ENCODE measurements around the gene BRAT1. TPM values are rescaled to one million over a fixed set of nuclear protein-coding genes. Genes with fewer than 3 reads are reported as not detected.
A peak's percentile ranks its signal among the peaks of the same experiment; 100 is the strongest.

BRAT1 gene
- total and polyA plus RNA-seq, 4 experiments from 2014 or later = 24.2 to 42.4 (median 39.2) TPM

- Histone ChIP-seq H3K27ac (ENCODE audit: low read depth, low read length) (no peak overlapping the region), H3K4me3 (ENCODE audit: low read length in 2 of 2) (no peak overlapping the region), H3K36me3 (ENCODE audit: insufficient read depth, low read length) (no peaks in the 10 kb centered on the region), H3K27me3 (ENCODE audit: insufficient read depth, low read length) (no peaks in the 10 kb centered on the region), H3K4me1 (ENCODE audit: insufficient read depth, low read length) (no peaks in the 10 kb centered on the region), H3K9me3 (ENCODE audit: control insufficient read depth in 1 of 2, low read length in 2 of 2) (no peaks in the 10 kb centered on the region)
- H3K27ac Mint-ChIP-seq = no peak overlapping the region
- H3K27me3 Mint-ChIP-seq = no peaks in the 10 kb centered on the region
- no peaks in the 10 kb centered on the region for H3K9me3 Mint-ChIP-seq
- DNase-seq = no peak
- intact Hi-C loops (cut with micrococcal nuclease) = no loop called here
- H3K36me3 Mint-ChIP-seq = peaks cover 5 to 11% of the 10 kb centered on the region in 2 donors
- H3K4me3 Mint-ChIP-seq = no peak overlapping the region
- POLR2A ChIA-PET (ENCODE audit: partially characterized antibody) = no interaction called here
- CTCF ChIA-PET (ENCODE audit: partially characterized antibody) = no interaction called here
- no peaks in the 10 kb centered on the region for H3K4me1 Mint-ChIP-seq
Measured at GRCh38 chr7:2582006-2582735, 26.8 kb upstream of the BRAT1 start.

- Mint-ChIP-seq H3K4me1 (no peaks in the 10 kb centered on the region), H3K4me3 (no peak overlapping the region), H3K36me3 (peaks cover 6 to 9% of the 10 kb centered on the region in 2 donors), H3K27ac (peak overlapping the region in 1 of 7 donors; percentile 57), H3K9me3 (no peaks in the 10 kb centered on the region), H3K27me3 (no peaks in the 10 kb centered on the region)
- H3K9me3 ChIP-seq (ENCODE audit: control insufficient read depth in 1 of 2, low read length in 2 of 2) = no peaks in the 10 kb centered on the region
- no peaks in the 10 kb centered on the region for H3K4me1 ChIP-seq (ENCODE audit: insufficient read depth, low read length)
- no peaks in the 10 kb centered on the region for H3K36me3 ChIP-seq (ENCODE audit: insufficient read depth, low read length)
- CTCF ChIA-PET (ENCODE audit: partially characterized antibody) = no interaction called here
- intact Hi-C loops (cut with micrococcal nuclease) = no loop called here
- no peak overlapping the region for H3K27ac ChIP-seq (ENCODE audit: low read depth, low read length)
- DNase-seq = no peak
- no peaks in the 10 kb centered on the region for H3K27me3 ChIP-seq (ENCODE audit: insufficient read depth, low read length)
- POLR2A ChIA-PET (ENCODE audit: partially characterized antibody) = no interaction called here
- no peak overlapping the region for H3K4me3 ChIP-seq (ENCODE audit: low read length in 2 of 2)
Measured at GRCh38 chr7:2580636-2581035, 25.3 kb upstream of the BRAT1 start.

GRCh38 chr7:2577914-2578680, 22.8 kb upstream of the BRAT1 start:
- no peak overlapping the region for H3K4me3 ChIP-seq (ENCODE audit: low read length in 2 of 2)
- intact Hi-C loops (cut with micrococcal nuclease) = no loop called here
- peak overlapping the region in 1 of 7 donors; percentile 47 for H3K27ac Mint-ChIP-seq
- H3K36me3 ChIP-seq (ENCODE audit: insufficient read depth, low read length) = no peaks in the 10 kb centered on the region
- H3K4me1 ChIP-seq (ENCODE audit: insufficient read depth, low read length) = no peaks in the 10 kb centered on the region
- no peaks in the 10 kb centered on the region for H3K9me3 ChIP-seq (ENCODE audit: control insufficient read depth in 1 of 2, low read length in 2 of 2)
- H3K9me3 Mint-ChIP-seq = no peaks in the 10 kb centered on the region
- H3K36me3 Mint-ChIP-seq = peaks cover 9 to 16% of the 10 kb centered on the region in 2 donors
- H3K27me3 Mint-ChIP-seq = no peaks in the 10 kb centered on the region
- CTCF ChIA-PET (ENCODE audit: partially characterized antibody) = no interaction called here
- peaks cover 0 to 1% (median under 1%) of the 10 kb centered on the region in 4 donors for H3K4me1 Mint-ChIP-seq
- H3K27me3 ChIP-seq (ENCODE audit: insufficient read depth, low read length) = no peaks in the 10 kb centered on the region
- H3K4me3 Mint-ChIP-seq = no peak overlapping the region
- no peak overlapping the region for H3K27ac ChIP-seq (ENCODE audit: low read depth, low read length)
- no peak for DNase-seq
- POLR2A ChIA-PET (ENCODE audit: partially characterized antibody) = no interaction called here

GRCh38 chr7:2576742-2577491, 21.6 kb upstream of the BRAT1 start:
- Mint-ChIP-seq H3K36me3 (peaks cover 10 to 11% of the 10 kb centered on the region in 2 donors), H3K27me3 (no peaks in the 10 kb centered on the region), H3K4me1 (peaks cover 0 to 1% (median under 1%) of the 10 kb centered on the region in 4 donors), H3K27ac (peak overlapping the region in 1 of 7 donors; percentile 42), H3K9me3 (no peaks in the 10 kb centered on the region), H3K4me3 (no peak overlapping the region)
- ChIA-PET CTCF (ENCODE audit: partially characterized antibody) (no interaction called here), POLR2A (ENCODE audit: partially characterized antibody) (no interaction called here)
- no peak for DNase-seq
- Histone ChIP-seq H3K4me3 (ENCODE audit: low read length in 2 of 2) (no peak overlapping the region), H3K9me3 (ENCODE audit: control insufficient read depth in 1 of 2, low read length in 2 of 2) (no peaks in the 10 kb centered on the region), H3K36me3 (ENCODE audit: insufficient read depth, low read length) (no peaks in the 10 kb centered on the region), H3K4me1 (ENCODE audit: insufficient read depth, low read length) (no peaks in the 10 kb centered on the region), H3K27me3 (ENCODE audit: insufficient read depth, low read length) (no peaks in the 10 kb centered on the region), H3K27ac (ENCODE audit: low read depth, low read length) (no peak overlapping the region)
- intact Hi-C loops (cut with micrococcal nuclease) = no loop called here

GRCh38 chr7:2575733-2576340, 20.5 kb upstream of the BRAT1 start:
- intact Hi-C loops (cut with micrococcal nuclease) = no loop called here
- no peak overlapping the region for H3K4me3 ChIP-seq (ENCODE audit: low read length in 2 of 2)

GRCh38 chr7:2575046-2575732, 19.9 kb upstream of the BRAT1 start:
- H3K36me3 Mint-ChIP-seq = peaks cover 10 to 11% of the 10 kb centered on the region in 2 donors
- H3K4me1 Mint-ChIP-seq = peaks cover 0 to 1% (median under 1%) of the 10 kb centered on the region in 4 donors
- DNase-seq = no peak
- Histone ChIP-seq H3K9me3 (ENCODE audit: control insufficient read depth in 1 of 2, low read length in 2 of 2) (no peaks in the 10 kb centered on the region), H3K36me3 (ENCODE audit: insufficient read depth, low read length) (no peaks in the 10 kb centered on the region), H3K27ac (ENCODE audit: low read depth, low read length) (no peak overlapping the region), H3K4me1 (ENCODE audit: insufficient read depth, low read length) (no peaks in the 10 kb centered on the region), H3K4me3 (ENCODE audit: low read length in 2 of 2) (no peak overlapping the region), H3K27me3 (ENCODE audit: insufficient read depth, low read length) (no peaks in the 10 kb centered on the region)
- CTCF ChIA-PET (ENCODE audit: partially characterized antibody) = no interaction called here
- intact Hi-C loops (cut with micrococcal nuclease) = no loop called here
- H3K27ac Mint-ChIP-seq = peak overlapping the region in 1 of 7 donors; percentile 86
- H3K9me3 Mint-ChIP-seq = no peaks in the 10 kb centered on the region
- no peaks in the 10 kb centered on the region for H3K27me3 Mint-ChIP-seq
- POLR2A ChIA-PET (ENCODE audit: partially characterized antibody) = interaction anchor here (0.5 kb wide), 1 partner anchor 235 kb away, joined by 3 read pairs; no protein-coding TSS in a partner anchor
- H3K4me3 Mint-ChIP-seq = no peak overlapping the region

More at GRCh38 chr7:2575733-2576340, 20.5 kb upstream of the BRAT1 start:
- H3K36me3 Mint-ChIP-seq = peaks cover 10 to 11% of the 10 kb centered on the region in 2 donors
- POLR2A ChIA-PET (ENCODE audit: partially characterized antibody) = interaction anchor here (0.5 kb wide), 1 partner anchor 236 kb away, joined by 3 read pairs; no protein-coding TSS in a partner anchor
- no peak overlapping the region for H3K27ac Mint-ChIP-seq
- CTCF ChIA-PET (ENCODE audit: partially characterized antibody) = no interaction called here
- DNase-seq = no peak
- Histone ChIP-seq H3K9me3 (ENCODE audit: control insufficient read depth in 1 of 2, low read length in 2 of 2) (no peaks in the 10 kb centered on the region), H3K4me1 (ENCODE audit: insufficient read depth, low read length) (no peaks in the 10 kb centered on the region), H3K27ac (ENCODE audit: low read depth, low read length) (no peak overlapping the region), H3K27me3 (ENCODE audit: insufficient read depth, low read length) (no peaks in the 10 kb centered on the region), H3K36me3 (ENCODE audit: insufficient read depth, low read length) (no peaks in the 10 kb centered on the region)
- H3K9me3 Mint-ChIP-seq = no peaks in the 10 kb centered on the region
- H3K4me1 Mint-ChIP-seq = peaks cover 0 to 1% (median under 1%) of the 10 kb centered on the region in 4 donors
- no peak overlapping the region for H3K4me3 Mint-ChIP-seq
- no peaks in the 10 kb centered on the region for H3K27me3 Mint-ChIP-seq

Measured in CD4-positive, alpha-beta memory T cell (primary cell).